ENCODE measurements around the gene ZNF366.

ZNF366 gene

GRCh38 chr5:72445969-72446368, 61.2 kb downstream of the ZNF366 start:
- no peak overlapping the region for H3K4me3 ChIP-seq (ENCODE audit: low read depth, low read length)

- no peak overlapping the region for H3K4me3 ChIP-seq (ENCODE audit: low read depth, low read length)
These were observed 63.3 kb downstream of the ZNF366 start for GRCh38 chr5:72443883-72444282.

GRCh38 chr5:72441862-72442540, 65.2 kb downstream of the ZNF366 start:
- no peak overlapping the region for H3K4me3 ChIP-seq (ENCODE audit: low read depth, low read length)

- H3K4me3 ChIP-seq (ENCODE audit: low read depth, low read length): no peak overlapping the region
These were observed 66.0 kb downstream of the ZNF366 start for GRCh38 chr5:72441094-72441723.

- H3K4me3 ChIP-seq (ENCODE audit: low read depth, low read length): no peak overlapping the region
These were observed 67.0 kb downstream of the ZNF366 start for GRCh38 chr5:72440207-72440638.

GRCh38 chr5:72439192-72439591, 68.0 kb downstream of the ZNF366 start:
- no peak overlapping the region for H3K4me3 ChIP-seq (ENCODE audit: low read depth, low read length)

GRCh38 chr5:72438141-72438540, 69.1 kb downstream of the ZNF366 start:
- H3K4me3 ChIP-seq (ENCODE audit: low read depth, low read length): no peak overlapping the region

- no peak overlapping the region for H3K4me3 ChIP-seq (ENCODE audit: low read depth, low read length)
These were observed 70.3 kb downstream of the ZNF366 start for GRCh38 chr5:72436796-72437471.

GRCh38 chr5:72434781-72435437, 72.3 kb downstream of the ZNF366 start:
- H3K4me3 ChIP-seq (ENCODE audit: low read depth, low read length): no peak overlapping the region

GRCh38 chr5:72434056-72434780, 73.0 kb downstream of the ZNF366 start:
- H3K4me3 ChIP-seq (ENCODE audit: low read depth, low read length): no peak overlapping the region

- H3K4me3 ChIP-seq (ENCODE audit: low read depth, low read length): no peak overlapping the region
These were observed 73.7 kb downstream of the ZNF366 start for GRCh38 chr5:72433522-72433921.

- no peak overlapping the region for H3K4me3 ChIP-seq (ENCODE audit: low read depth, low read length)
These were observed 78.5 kb downstream of the ZNF366 start for GRCh38 chr5:72428669-72429068.

- no peak overlapping the region for H3K4me3 ChIP-seq (ENCODE audit: low read depth, low read length)
These were observed 79.4 kb downstream of the ZNF366 start for GRCh38 chr5:72427488-72428437.

- no peak overlapping the region for H3K4me3 ChIP-seq (ENCODE audit: low read depth, low read length)
These were observed 80.2 kb downstream of the ZNF366 start for GRCh38 chr5:72427016-72427415.

- H3K4me3 ChIP-seq (ENCODE audit: low read depth, low read length): no peak overlapping the region
These were observed 81.2 kb downstream of the ZNF366 start for GRCh38 chr5:72426019-72426418.

- H3K4me3 ChIP-seq (ENCODE audit: low read depth, low read length): no peak overlapping the region
These were observed 88.9 kb downstream of the ZNF366 start for GRCh38 chr5:72418271-72418670.

GRCh38 chr5:72417333-72418062, 89.7 kb downstream of the ZNF366 start:
- H3K4me3 ChIP-seq (ENCODE audit: low read depth, low read length): no peak overlapping the region

GRCh38 chr5:72415616-72416325, 91.4 kb downstream of the ZNF366 start:
- H3K4me3 ChIP-seq (ENCODE audit: low read depth, low read length): no peak overlapping the region

All from iPS-11a (cell line).